Keratinocyte (primary cell): Measurements from ENCODE around the gene GOLGB1. TPM values are rescaled to one million over a fixed set of nuclear protein-coding genes. Genes with fewer than 3 reads are reported as not detected.
A peak's percentile ranks its signal among the peaks of the same experiment; 100 is the strongest.

ENCODE experiments used
- DNase-seq: peaks from one replicate; pipeline ENCODE4 v3.0.0-alpha.2; 2011; ENCODE audit warnings: low read depth, missing footprints, low spot score
- FAIRE-seq: peaks from 2 replicates; lab custom pipeline; 2011; peaks lifted over from hg19 to GRCh38; lab: Jason Lieb, UNC
- H2AFZ ChIP-seq: 2 replicates; pipeline ENCODE4 v1.6.0; 2012; ENCODE audit warnings: low read length, control low read depth, inconsistent platforms; ENCODE audit not compliant: control insufficient read depth
- H3K27ac ChIP-seq: 2 replicates; pipeline ENCODE4 v1.5.1; 2011; ENCODE audit warnings: low read length; ENCODE audit not compliant: control insufficient read depth, insufficient read depth
- H3K27me3 ChIP-seq: 3 replicates; pipeline ENCODE4 v1.6.0; 2011; ENCODE audit warnings: low read length; ENCODE audit not compliant: control insufficient read depth, insufficient read depth; ENCODE audit errors: extremely low read depth
- H3K36me3 ChIP-seq, 2 experiments: 2 replicates in 1 of 2; 3 replicates in 1 of 2; pipeline ENCODE4 v1.5.1; 2011; ENCODE audit warnings: low read length in 2 of 2, mild to moderate bottlenecking in 1 of 2; ENCODE audit not compliant: control insufficient read depth in 2 of 2, insufficient read depth in 2 of 2; ENCODE audit errors: extremely low read depth in 1 of 2
- H3K4me1 ChIP-seq: 3 replicates; pipeline ENCODE4 v1.5.1; 2011; ENCODE audit warnings: low read length; ENCODE audit not compliant: control insufficient read depth, insufficient read depth; ENCODE audit errors: extremely low read depth
- H3K4me2 ChIP-seq: 3 replicates; pipeline ENCODE4 v1.6.0; 2011; ENCODE audit warnings: low read depth, low read length; ENCODE audit not compliant: control insufficient read depth, insufficient read depth; ENCODE audit errors: extremely low read depth
- H3K4me3 ChIP-seq, 3 experiments: fragments of 200-600 bp in 1 of 3; sonication (generic) in 1 of 3; 2 replicates in 2 of 3; 3 replicates in 1 of 3; pipeline ENCODE4 v1.5.1; 2011 to 2016; ENCODE audit warnings: low read length in 3 of 3, mild to moderate bottlenecking in 3 of 3, control low read depth in 2 of 3, inconsistent platforms in 1 of 3, low read depth in 1 of 3, mixed read lengths in 1 of 3, mixed run types in 1 of 3, moderate library complexity in 1 of 3; ENCODE audit not compliant: control insufficient read depth in 2 of 3, insufficient read depth in 2 of 3; ENCODE audit errors: extremely low read depth in 1 of 3
- H3K79me2 ChIP-seq: 2 replicates; pipeline ENCODE4 v1.6.0; 2012; ENCODE audit warnings: low read length; ENCODE audit not compliant: control insufficient read depth, insufficient read depth
- H3K9ac ChIP-seq: 3 replicates; pipeline ENCODE4 v1.6.0; 2011; ENCODE audit warnings: low read length; ENCODE audit not compliant: control insufficient read depth, insufficient read depth; ENCODE audit errors: extremely low read depth
- H3K9me1 ChIP-seq: 3 replicates; pipeline ENCODE4 v1.6.0; 2011; ENCODE audit warnings: low read length; ENCODE audit not compliant: control insufficient read depth, insufficient read depth; ENCODE audit errors: extremely low read depth
- H3K9me3 ChIP-seq: 2 replicates; pipeline ENCODE4 v1.5.1; 2012; ENCODE audit warnings: low read depth, low read length; ENCODE audit not compliant: control insufficient read depth
- H4K20me1 ChIP-seq: 3 replicates; pipeline ENCODE4 v1.6.0; 2011; ENCODE audit warnings: low read length; ENCODE audit not compliant: control insufficient read depth, insufficient read depth; ENCODE audit errors: extremely low read depth
- CTCF ChIP-seq, 3 experiments: IDR thresholded peaks in 1 of 3; conservative IDR thresholded peaks in 1 of 3; optimal IDR thresholded peaks in 1 of 3; 2 replicates in 2 of 3; 3 replicates in 1 of 3; pipeline versions ENCODE3 to v1.5.1; 2011; ENCODE audit warnings: low read length in 3 of 3, mild to moderate bottlenecking in 3 of 3, moderate library complexity in 2 of 3, control low read depth in 1 of 3, inconsistent platforms in 1 of 3; ENCODE audit not compliant: insufficient read depth in 2 of 3; ENCODE audit errors: extremely low read depth in 1 of 3
- EZH2 ChIP-seq: IDR thresholded peaks from one replicate; pipeline ENCODE4 v1.6.1; 2012; ENCODE audit warnings: inconsistent platforms, mild to moderate bottlenecking, low read length, moderate library complexity
- dilution Hi-C: fragments of 300-500 bp; cut with MboI; formaldehyde crosslinking; loops from one replicate; pipeline ENCODE4 v1.7.0; 2020; ENCODE audit warnings: low sequenced_read_pairs; ENCODE audit not compliant: extremely low pct_ligation_motif_present
- polyA plus RNA-seq, 5 experiments: library from polyadenylated mRNA; depleted of rRNA in 3 of 5; stranded (reverse) in 3 of 5; stranded (forward) in 1 of 5; unstranded in 1 of 5; fragments of >200 nt; gene quantifications; 1 replicate in 1 of 5; 2 replicates in 3 of 5; 3 replicates in 1 of 5; pipeline versions ENCODE4 v1.2.1 to v1.2.3, GENCODE V29; 2011 to 2012; ENCODE audit warnings: missing spikeins in 2 of 5, low read depth in 1 of 5, low replicate concordance in 1 of 5

The GOLGB1 gene
- polyA plus RNA-seq, 1 donor (not counting 4 experiments of a cell fraction or from before 2014, with no cell fraction given) = 21.7 TPM

DNA sequence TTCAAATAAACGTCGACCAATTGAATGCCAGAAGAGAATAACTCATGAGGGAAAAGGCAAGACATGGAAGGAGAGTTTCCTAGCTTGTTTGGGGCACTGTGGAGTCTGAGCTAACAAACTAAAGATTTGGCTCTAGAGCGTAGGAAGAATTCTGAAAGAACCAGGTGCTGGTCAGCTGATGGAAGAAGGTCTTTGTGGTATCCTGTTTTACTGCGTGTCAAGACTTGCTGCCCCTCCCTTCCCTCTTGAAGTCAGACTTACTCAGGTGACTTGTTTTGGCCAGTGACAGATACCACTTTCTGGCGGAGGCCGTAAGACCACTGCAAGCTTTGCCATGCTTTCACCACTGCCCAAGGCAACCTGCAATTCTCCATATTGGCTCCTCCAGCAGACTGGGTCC lies 88.2 kb downstream of the GOLGB1 start:
- Histone ChIP-seq H2AFZ (no peak overlapping the region), H3K4me1 (peaks cover 10% of the 10 kb centered on the region), H3K36me3 (peaks cover 13 to 16% of the 10 kb centered on the region in 2 experiments), H3K9me3 (no peaks in the 10 kb centered on the region), H3K27me3 (no peaks in the 10 kb centered on the region), H3K79me2 (no peaks in the 10 kb centered on the region), H3K4me3 (no peak overlapping the region), H4K20me1 (no peaks in the 10 kb centered on the region), H3K27ac (no peak overlapping the region), H3K9ac (no peak overlapping the region), H3K4me2 (no peak overlapping the region), H3K9me1 (no peaks in the 10 kb centered on the region)
- dilution Hi-C loops = no loop called here
- peak; percentile 53 for FAIRE-seq
- DNase-seq = peak; percentile 28
- no peak for TF ChIP-seq CTCF (optimal IDR thresholded peaks at IDR 0.05 in 1 of 3, IDR thresholded peaks at IDR 0.05 in 1 of 3, conservative IDR thresholded peaks at IDR 0.05 in 1 of 3; ENCODE audit: extremely low read depth in 1 of 3, insufficient read depth in 2 of 3, low read length in 3 of 3)
- TF ChIP-seq EZH2 = no peak

- dilution Hi-C loops = no loop called here
- no peak for DNase-seq
- Histone ChIP-seq H3K9me1 (no peaks in the 10 kb centered on the region), H3K27me3 (no peaks in the 10 kb centered on the region), H3K9me3 (no peaks in the 10 kb centered on the region), H3K4me3 (no peak within 1 kb of the TSS), H4K20me1 (no peaks in the 10 kb centered on the region), H3K36me3 (peaks cover 11 to 12% of the 10 kb centered on the region in 2 experiments), H3K9ac (no peak within 1 kb of the TSS), H3K27ac (no peak within 1 kb of the TSS), H3K79me2 (no peaks in the 10 kb centered on the region), H3K4me2 (no peak within 1 kb of the TSS), H2AFZ (no peak within 1 kb of the TSS), H3K4me1 (peaks cover 10% of the 10 kb centered on the region)
- TF ChIP-seq CTCF (optimal IDR thresholded peaks at IDR 0.05 in 1 of 3, IDR thresholded peaks at IDR 0.05 in 1 of 3, conservative IDR thresholded peaks at IDR 0.05 in 1 of 3; ENCODE audit: extremely low read depth in 1 of 3, insufficient read depth in 2 of 3, low read length in 3 of 3) (no peak), EZH2 (no peak)
- FAIRE-seq = no peak
Observed at GRCh38 chr3:121660356-121661171, 89.0 kb downstream of the GOLGB1 start, which contains the start of gene HCLS1. Gene HCLS1 (minus strand): TSS chr3:121660903. CDS start chr3:121658347, 2,556 bp downstream.
